HG03095 (cell line): ENCODE results near the gene PPM1L.

Experiments
- ATAC-seq: cut with Tn5 transposase; IDR thresholded peaks from one replicate; pipeline ENCODE4 v1.9.1; 2021; ENCODE audit warnings: moderate library complexity; ENCODE audit not compliant: unreplicated experiment

Gene PPM1L

DNA sequence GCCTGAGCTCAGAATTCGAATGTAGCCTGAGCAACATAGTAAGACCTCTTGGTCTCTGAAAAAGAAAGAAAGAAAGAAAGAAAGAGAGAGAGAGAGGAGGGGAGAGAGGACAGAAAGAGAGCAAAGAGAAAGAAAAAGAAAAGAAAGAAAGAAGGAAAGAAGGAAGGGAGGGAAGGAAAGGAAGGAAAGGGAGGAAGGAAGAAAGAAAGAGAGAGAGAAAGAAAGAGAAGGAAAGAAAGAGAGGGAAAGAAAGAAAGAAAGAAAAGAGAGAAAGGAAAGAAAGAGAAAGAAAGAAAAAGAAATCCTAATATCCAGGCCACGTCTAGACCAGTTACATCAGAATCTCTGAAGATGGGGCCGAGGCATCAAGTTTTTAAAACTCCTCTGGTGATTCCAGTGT is 50.7 kb downstream of the PPM1L start:
- ATAC-seq, result no peak

DNA sequence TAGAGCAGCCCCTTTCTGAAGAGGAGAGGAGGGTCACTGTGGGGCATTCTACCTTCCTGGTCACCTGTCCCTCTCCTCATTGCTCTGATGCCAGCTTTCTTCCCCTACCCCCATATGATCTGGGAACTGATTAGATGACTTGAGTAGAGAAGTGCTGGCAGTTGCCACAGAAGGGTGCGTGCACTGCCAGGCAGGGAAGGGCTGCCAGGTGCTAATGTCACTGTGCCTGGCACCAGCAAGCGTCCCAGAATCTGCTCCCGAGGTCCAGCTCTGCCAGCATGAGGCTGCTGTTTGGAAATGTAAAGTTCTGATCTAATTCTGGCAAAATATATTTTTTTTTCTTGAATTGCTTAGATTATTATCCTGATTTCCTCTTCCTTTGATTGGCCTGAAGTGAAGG is 52.8 kb downstream of the PPM1L start:
- ATAC-seq, result no peak

DNA sequence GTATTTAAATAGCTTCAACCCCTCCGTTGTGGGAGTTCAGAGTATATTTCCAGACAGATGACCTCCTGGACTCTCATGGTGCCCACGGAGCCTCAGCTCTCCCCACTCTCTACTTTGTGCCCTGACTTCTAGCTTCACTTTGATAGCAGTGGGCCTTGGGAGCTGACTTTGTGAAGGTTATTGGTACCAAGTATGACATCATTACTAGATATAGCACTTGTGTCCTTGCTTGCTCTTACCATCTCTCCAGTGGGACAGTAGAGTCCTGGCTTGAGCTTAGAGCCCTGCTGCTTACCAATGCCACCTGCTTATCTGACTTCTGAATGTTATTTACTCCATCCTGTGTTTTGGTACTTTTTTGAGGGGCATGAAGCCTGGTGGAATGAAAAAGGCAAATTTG is 53.4 kb downstream of the PPM1L start:
- no peak for ATAC-seq

GRCh38 chr3:160810362-160811236 is 54.6 kb downstream of the PPM1L start:
- no peak for ATAC-seq

DNA sequence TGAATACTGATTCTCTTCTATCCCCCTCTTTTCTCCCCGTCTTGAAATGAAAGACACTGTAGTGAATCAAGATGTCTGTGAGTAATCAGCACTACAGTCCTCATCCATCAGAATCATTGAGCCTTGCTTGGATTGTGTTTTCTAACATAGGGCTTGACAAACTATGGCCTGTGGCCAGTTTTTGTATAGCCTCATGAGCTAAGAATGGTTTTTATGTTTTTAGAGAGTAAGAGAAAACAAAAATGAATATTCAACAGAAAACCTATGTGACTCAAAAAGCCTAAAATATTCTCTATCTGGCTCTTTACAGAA is 55.2 kb downstream of the PPM1L start:
- no peak for ATAC-seq

- no peak for ATAC-seq
Measured at GRCh38 chr3:160812304-160812703, 56.3 kb downstream of the PPM1L start.

GRCh38 chr3:160815280-160815679 is 59.2 kb downstream of the PPM1L start:
- no peak for ATAC-seq

GRCh38 chr3:160820022-160820421 is 64.0 kb downstream of the PPM1L start:
- ATAC-seq, result no peak

DNA sequence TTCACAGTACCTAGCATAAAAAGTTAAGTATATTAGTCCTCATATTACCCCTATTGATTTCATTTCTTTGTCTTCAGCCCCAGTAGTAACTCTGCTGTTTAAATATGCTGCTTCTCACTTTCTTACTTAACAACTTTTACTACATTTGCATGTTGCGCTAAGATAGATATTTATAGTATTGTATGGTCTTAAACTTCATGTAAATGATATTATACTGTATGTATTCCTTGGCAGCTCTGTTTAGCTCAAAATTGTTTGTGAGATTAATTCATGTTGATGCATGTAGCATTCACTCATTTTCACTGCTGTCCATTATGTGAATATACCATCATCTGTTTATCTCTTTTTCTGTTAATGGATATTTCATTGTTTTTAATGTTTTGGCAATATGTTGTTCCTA is 64.4 kb downstream of the PPM1L start:
- no peak for ATAC-seq

- no peak for ATAC-seq
Measured at GRCh38 chr3:160822936-160823335, 66.9 kb downstream of the PPM1L start.

- ATAC-seq, result no peak
Measured at GRCh38 chr3:160825311-160825800, 69.3 kb downstream of the PPM1L start.

DNA sequence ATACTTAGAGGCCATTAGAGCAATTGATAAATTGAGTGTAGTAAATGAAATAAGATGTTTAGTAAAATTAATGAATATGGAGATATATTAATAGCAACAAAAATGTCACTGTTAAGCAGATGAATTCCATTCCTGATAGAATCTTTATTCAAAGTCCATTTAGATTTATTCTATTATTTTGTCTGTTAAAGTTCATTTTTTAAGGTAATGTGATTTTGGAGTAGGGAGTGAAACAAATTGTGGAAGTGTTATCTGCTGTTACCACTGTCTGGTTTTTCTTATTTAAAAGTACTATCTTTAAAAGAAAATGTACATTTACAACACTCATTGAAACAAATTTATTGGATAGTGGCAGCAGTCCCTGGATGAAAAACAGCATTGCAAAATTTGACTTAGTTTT is 70.4 kb downstream of the PPM1L start:
- ATAC-seq, result no peak

DNA sequence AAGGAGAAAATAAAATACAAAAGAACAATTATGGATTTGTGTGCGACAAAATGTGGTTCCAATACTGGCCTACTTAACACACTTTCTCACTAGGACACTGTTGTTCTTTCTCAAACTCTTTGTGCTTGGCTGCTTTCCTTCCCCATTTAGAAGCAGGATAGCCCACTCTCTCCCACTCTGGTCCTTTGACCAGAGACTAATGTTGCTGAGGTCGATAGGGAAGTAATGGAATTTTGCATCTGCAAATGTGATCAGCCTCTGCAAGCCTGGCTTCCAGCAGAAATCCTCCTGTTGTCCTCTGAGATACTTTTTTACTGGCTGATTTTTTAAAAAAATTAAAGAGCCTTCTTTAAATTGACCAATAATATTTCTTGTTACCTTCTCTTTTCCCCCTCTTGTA is 71.0 kb downstream of the PPM1L start:
- no peak for ATAC-seq

GRCh38 chr3:160827516-160827915 is 71.5 kb downstream of the PPM1L start:
- ATAC-seq, result no peak

DNA sequence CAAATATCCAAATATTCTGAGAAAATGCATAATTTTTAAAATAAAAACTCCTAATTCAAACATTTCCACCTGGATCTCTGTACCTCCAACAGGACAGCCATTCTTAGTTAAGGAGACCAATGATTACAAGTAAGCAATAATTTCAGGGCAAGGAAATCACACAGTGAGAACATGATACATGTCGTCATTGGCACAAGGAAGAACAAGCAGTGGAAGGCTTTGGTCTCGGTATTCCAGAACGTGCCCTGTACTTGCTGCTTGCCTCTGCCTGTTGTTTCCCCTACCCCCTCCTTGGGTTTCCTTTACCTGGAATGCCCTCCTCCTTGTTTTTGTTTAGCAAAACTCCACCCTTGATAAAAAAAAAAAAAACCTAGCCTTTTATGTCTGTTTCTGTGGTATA is 72.8 kb downstream of the PPM1L start:
- no peak for ATAC-seq

GRCh38 chr3:160829486-160830009 is 73.5 kb downstream of the PPM1L start:
- ATAC-seq, result no peak

DNA sequence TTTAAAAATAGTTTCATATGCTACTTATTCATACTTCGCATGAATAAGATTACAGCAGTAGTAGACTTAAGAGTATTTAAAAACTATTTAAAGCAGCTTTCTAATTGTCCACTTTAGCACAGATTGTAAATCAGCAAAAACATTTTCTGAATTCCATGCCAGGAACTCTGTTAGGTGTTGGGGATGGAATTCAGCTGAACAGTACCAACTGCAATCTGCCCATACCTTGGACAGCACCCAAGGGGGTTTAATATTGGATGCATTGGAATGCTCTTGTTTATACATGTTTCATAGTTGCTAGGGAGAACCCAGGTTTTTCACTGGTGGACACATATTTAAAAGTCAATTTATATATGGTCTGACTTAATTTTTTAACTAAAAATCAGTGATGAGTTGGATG is 74.8 kb downstream of the PPM1L start:
- ATAC-seq, result no peak

- no peak for ATAC-seq
Measured at GRCh38 chr3:160831401-160831800, 75.4 kb downstream of the PPM1L start.

DNA sequence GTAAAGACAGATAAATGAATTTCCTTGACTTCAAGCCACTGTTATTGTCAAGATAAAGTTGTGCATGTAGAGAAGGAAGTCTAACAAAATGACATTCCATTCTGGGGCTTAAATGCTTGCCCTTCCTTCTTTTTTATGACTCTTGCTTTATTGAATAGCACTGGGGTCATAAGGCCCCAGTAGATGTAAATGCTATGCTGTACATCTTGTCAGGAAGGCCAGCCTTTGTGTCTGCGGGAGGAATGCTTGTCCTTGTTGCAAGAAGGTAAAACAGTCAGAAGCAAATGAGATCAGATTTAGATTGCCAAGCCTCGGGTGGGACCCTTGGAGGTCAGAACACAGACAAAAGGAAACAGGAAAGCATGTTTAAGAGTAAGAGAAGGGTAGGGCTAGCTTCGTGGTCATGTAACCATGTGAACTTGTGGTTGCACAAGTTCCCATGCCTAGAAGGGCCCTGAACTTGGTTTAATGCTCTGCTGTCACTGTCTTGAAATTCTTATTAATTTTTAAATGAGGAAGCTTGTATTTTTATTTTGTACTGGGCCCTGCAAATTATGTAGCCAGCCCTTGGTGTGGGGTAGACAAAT is 81.5 kb downstream of the PPM1L start:
- no peak for ATAC-seq

DNA sequence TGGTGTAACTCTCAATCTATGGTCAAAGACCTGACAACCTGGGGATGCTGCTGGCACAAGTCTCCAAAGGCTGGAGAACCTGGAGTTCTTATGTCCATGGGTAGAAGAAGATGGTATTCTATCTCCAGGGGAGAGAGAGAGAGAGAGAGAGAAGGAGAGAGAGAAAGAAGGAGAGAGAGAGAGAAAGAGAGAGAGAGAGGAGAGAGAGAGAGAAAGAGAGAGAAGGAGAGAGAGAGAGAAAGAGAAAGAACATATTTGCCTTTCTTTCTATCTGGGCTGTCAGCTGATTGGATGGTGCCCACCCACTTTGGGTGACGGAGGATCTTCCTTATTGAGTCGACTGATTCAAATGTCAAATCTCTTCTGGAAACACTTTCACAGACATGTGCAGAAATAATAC is 84.6 kb downstream of the PPM1L start:
- ATAC-seq, result no peak

GRCh38 chr3:160841455-160841854 is 85.4 kb downstream of the PPM1L start:
- ATAC-seq, result no peak
